CD4-positive, alpha-beta T cell (primary cell): ENCODE data around the gene KLHDC3. TPM values are rescaled to one million over a fixed set of nuclear protein-coding genes. Genes with fewer than 3 reads are reported as not detected.

Experiments used
- ATAC-seq: fragments of 200-7000 bp; cut with Tn5 transposase; one replicate; pipeline ENCODE4 v1.10.0; 2022; ENCODE audit warnings: mild to moderate bottlenecking; ENCODE audit not compliant: poor library complexity
- CTCF ChIA-PET: fragments of 350-600 bp; sonication (Branson Sonifier 250); formaldehyde crosslinking; loops from one replicate; lab custom pipeline; 2021; ENCODE audit warnings: antibody characterized with exemption, inconsistent platforms; lab: Charles Lee
- POLR2A ChIA-PET: fragments of 350-600 bp; sonication (Branson Sonifier 250); formaldehyde crosslinking; loops from one replicate; lab custom pipeline; 2021; ENCODE audit warnings: antibody characterized with exemption, inconsistent platforms; lab: Charles Lee
- DNase-seq, 14 experiments: peaks; one replicate each; pipeline ENCODE4 v3.0.0-alpha.2; 2013 to 2020; ENCODE audit warnings: mixed read lengths in 2 of 14
- H3K27ac ChIP-seq, 2 donors: one replicate each; pipeline versions ENCODE4 v1.5.1 to v1.7.0; 2013; ENCODE audit warnings: low read length in 2 of 2, low read depth in 1 of 2, mild to moderate bottlenecking in 1 of 2
- H3K27me3 ChIP-seq, 2 experiments: 1 replicate in 1 of 2; 2 replicates in 1 of 2; pipeline versions ENCODE4 v1.6.1 to v1.7.0; 2013; ENCODE audit warnings: low read length in 2 of 2, control low read depth in 1 of 2, mild to moderate bottlenecking in 1 of 2, moderate library complexity in 1 of 2; ENCODE audit not compliant: insufficient read depth in 2 of 2, control insufficient read depth in 1 of 2
- H3K36me3 ChIP-seq: one replicate; pipeline ENCODE4 v1.6.1; 2013; ENCODE audit warnings: low read length, control low read depth; ENCODE audit not compliant: insufficient read depth
- H3K4me1 ChIP-seq: one replicate; pipeline ENCODE4 v1.6.1; 2013; ENCODE audit warnings: low read length, control low read depth; ENCODE audit not compliant: insufficient read depth
- H3K4me3 ChIP-seq: one replicate; pipeline ENCODE4 v1.5.1; 2013; ENCODE audit warnings: mild to moderate bottlenecking, low read length, moderate library complexity
- H3K9me3 ChIP-seq, 2 experiments: 1 replicate in 1 of 2; 2 replicates in 1 of 2; pipeline versions ENCODE4 v1.6.1 to v1.7.0; 2013; ENCODE audit warnings: low read length in 2 of 2, mild to moderate bottlenecking in 2 of 2, control low read depth in 1 of 2, moderate library complexity in 1 of 2; ENCODE audit not compliant: control insufficient read depth in 1 of 2, insufficient read depth in 1 of 2
- H3K27ac Mint-ChIP-seq: one replicate; pipeline ENCODE4 v1.8.0; 2020; ENCODE audit warnings: mixed read lengths
- H3K27me3 Mint-ChIP-seq: one replicate; pipeline ENCODE4 v1.8.0; 2021; ENCODE audit warnings: mixed read lengths
- H3K36me3 Mint-ChIP-seq: one replicate; pipeline ENCODE4 v1.8.0; 2021; ENCODE audit warnings: low read depth, mixed read lengths
- H3K4me1 Mint-ChIP-seq: one replicate; pipeline ENCODE4 v1.8.0; 2021; ENCODE audit warnings: low read depth, mixed read lengths
- H3K4me3 Mint-ChIP-seq: one replicate; pipeline ENCODE4 v1.8.0; 2020; ENCODE audit warnings: mild to moderate bottlenecking, mixed read lengths
- H3K9me3 Mint-ChIP-seq: one replicate; pipeline ENCODE4 v1.8.0; 2020; ENCODE audit warnings: mixed read lengths
- intact Hi-C, 2 experiments: fragments of 100-400 bp; cut with DNase I in 1 of 2; cut with micrococcal nuclease in 1 of 2; formaldehyde crosslinking; loops; one replicate each; pipeline versions ENCODE4 v1.15.1 to v1.9.0; 2023 to 2025; cut with DNase I, micrococcal nuclease
- total RNA-seq, 174 experiments: library from RNA in 2 of 174; stranded (reverse) in 2 of 174; gene quantifications; one replicate each; pipeline ENCODE4 v1.2.3 and lab custom pipeline; 2021 to 2026
- TF ChIP-seq, protein P1 (sequence below): fragments of 200-600 bp; IDR thresholded peaks from one replicate; pipeline ENCODE4 v1.8.0; 2022; ENCODE audit warnings: antibody characterized with exemption, mild to moderate bottlenecking

Gene KLHDC3
- total RNA-seq, 2 experiments from 2014 or later: 21.0 to 22.3 TPM

DNA sequence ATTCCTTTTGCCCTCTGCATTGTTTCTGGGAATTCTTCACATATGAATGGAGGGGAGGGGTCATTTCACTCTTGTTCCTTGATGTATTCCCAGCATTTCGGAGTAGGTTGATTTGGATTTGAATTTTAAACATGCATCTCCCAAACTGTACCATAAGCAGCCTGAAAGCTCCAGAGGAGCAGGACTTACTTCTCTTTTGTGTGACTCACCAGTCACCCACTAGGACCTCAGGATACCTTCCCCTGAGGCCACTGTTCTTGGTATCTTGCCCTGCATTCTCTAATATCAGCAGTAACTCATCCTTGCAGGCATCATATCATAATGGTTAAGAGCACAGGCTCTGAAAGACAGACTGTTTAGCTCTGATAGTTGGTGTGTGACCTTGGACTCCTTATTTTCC, 44.5 kb downstream of the KLHDC3 start:
- TF ChIP-seq, protein P1, sequence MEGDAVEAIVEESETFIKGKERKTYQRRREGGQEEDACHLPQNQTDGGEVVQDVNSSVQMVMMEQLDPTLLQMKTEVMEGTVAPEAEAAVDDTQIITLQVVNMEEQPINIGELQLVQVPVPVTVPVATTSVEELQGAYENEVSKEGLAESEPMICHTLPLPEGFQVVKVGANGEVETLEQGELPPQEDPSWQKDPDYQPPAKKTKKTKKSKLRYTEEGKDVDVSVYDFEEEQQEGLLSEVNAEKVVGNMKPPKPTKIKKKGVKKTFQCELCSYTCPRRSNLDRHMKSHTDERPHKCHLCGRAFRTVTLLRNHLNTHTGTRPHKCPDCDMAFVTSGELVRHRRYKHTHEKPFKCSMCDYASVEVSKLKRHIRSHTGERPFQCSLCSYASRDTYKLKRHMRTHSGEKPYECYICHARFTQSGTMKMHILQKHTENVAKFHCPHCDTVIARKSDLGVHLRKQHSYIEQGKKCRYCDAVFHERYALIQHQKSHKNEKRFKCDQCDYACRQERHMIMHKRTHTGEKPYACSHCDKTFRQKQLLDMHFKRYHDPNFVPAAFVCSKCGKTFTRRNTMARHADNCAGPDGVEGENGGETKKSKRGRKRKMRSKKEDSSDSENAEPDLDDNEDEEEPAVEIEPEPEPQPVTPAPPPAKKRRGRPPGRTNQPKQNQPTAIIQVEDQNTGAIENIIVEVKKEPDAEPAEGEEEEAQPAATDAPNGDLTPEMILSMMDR: no peak
- peak overlapping the region; percentile 85 to 95 for H3K27ac ChIP-seq
- Mint-ChIP-seq H3K9me3 (no peaks in the 10 kb centered on the region), H3K27me3 (no peaks in the 10 kb centered on the region), H3K36me3 (peaks cover 59% of the 10 kb centered on the region), H3K27ac (peak overlapping the region; percentile 96), H3K4me3 (peak overlapping the region; percentile 91), H3K4me1 (peaks cover 59% of the 10 kb centered on the region)
- no peak for DNase-seq
- peak overlapping the region; percentile 89 for H3K4me3 ChIP-seq
- H3K36me3 ChIP-seq: peaks cover 28% of the 10 kb centered on the region
- intact Hi-C loops: loop anchor here in 1 of 2 experiments (2.0 to 10.0 kb wide), 4 partner anchors 112 to 1164 kb away; partner anchors contain the start of genes SRF and USP49
- CTCF ChIA-PET: no interaction called here
- H3K27me3 ChIP-seq: no peaks in the 10 kb centered on the region
- POLR2A ChIA-PET: interaction anchor here (0.7 to 2.2 kb wide), 16 partner anchors 7 to 1272 kb away, joined by 3 to 31 read pairs (median 6); partner anchors contain the start of genes CNPY3, KLHDC3, MEA1 and PEX6
- ATAC-seq: no peak
- H3K4me1 ChIP-seq: peaks cover 38% of the 10 kb centered on the region
- no peaks in the 10 kb centered on the region for H3K9me3 ChIP-seq

- H3K36me3 Mint-ChIP-seq: peaks cover 59% of the 10 kb centered on the region
- CTCF ChIA-PET: interaction anchor here (1.4 kb wide), 1 partner anchor 84 kb away, joined by 4 read pairs; no protein-coding TSS in a partner anchor
- POLR2A ChIA-PET: interaction anchor here (0.5 to 2.2 kb wide), 22 partner anchors 8 to 1273 kb away, joined by 3 to 31 read pairs (median 4); partner anchors contain the start of genes CNPY3, KLHDC3, MEA1 and PEX6
Observed at GRCh38 chr6:43059168-43060033, 45.4 kb downstream of the KLHDC3 start, which contains the start of the genes KLC4 and MRPL2. TSS of gene KLC4 (plus strand) at chr6:43059631. CDS start at chr6:43061336, 1,705 bp downstream. TSS of gene MRPL2 (minus strand) at chr6:43059434. CDS start at chr6:43059381, 53 bp downstream.

More at GRCh38 chr6:43059168-43060033, 45.4 kb downstream of the KLHDC3 start, which contains the start of the genes KLC4 and MRPL2:
- Mint-ChIP-seq H3K9me3 (no peaks in the 10 kb centered on the region), H3K27me3 (no peaks in the 10 kb centered on the region), H3K27ac (peak within 1 kb of the TSS; percentile 96), H3K4me3 (peak within 1 kb of the TSS; percentile 91), H3K4me1 (peaks cover 50% of the 10 kb centered on the region)
- Histone ChIP-seq H3K36me3 (peaks cover 28% of the 10 kb centered on the region), H3K27me3 (no peaks in the 10 kb centered on the region), H3K27ac (peak within 1 kb of the TSS; percentile 85 to 95), H3K9me3 (no peaks in the 10 kb centered on the region), H3K4me1 (peaks cover 29% of the 10 kb centered on the region), H3K4me3 (peak within 1 kb of the TSS; percentile 89)
- peak; percentile 97 for ATAC-seq
- DNase-seq: peak; percentile 94 to 99 (median 97)
- intact Hi-C loops: loop anchor here (1.0 to 10.0 kb wide), 7 partner anchors 44 to 1165 kb away; partner anchors contain the start of genes KLHDC3 (in 1 of the 2), PPP2R5D (in 1 of the 2), SRF (in 1 of the 2) and USP49 (in 1 of the 2)
- TF ChIP-seq, protein P1: no peak
